Measurements from ENCODE around the gene CACNA1F. TPM values are rescaled to one million over a fixed set of nuclear protein-coding genes. Genes with fewer than 3 reads are reported as not detected.

CACNA1F gene
- total RNA-seq, 1 experiment from 2014 or later: 0.55 TPM

GRCh38 chrX:49266523-49267445 is 33.6 kb upstream of the CACNA1F start:
- Histone ChIP-seq H3K4me3 (ENCODE audit: insufficient read depth, low read depth, low read length) (no peak overlapping the region), H3K27me3 (ENCODE audit: control insufficient read depth, insufficient read depth, low read length) (no peaks in the 10 kb centered on the region), H3K36me3 (replicated peaks; ENCODE audit: control insufficient read depth, insufficient read depth, low read length) (peaks cover 2% of the 10 kb centered on the region; the same call in 1 of the 2 replicates)
- DNase-seq: no peak

- H3K36me3 ChIP-seq (replicated peaks; ENCODE audit: control insufficient read depth, insufficient read depth, low read length): no peaks in the 10 kb centered on the region
- no peak within 1 kb of the TSS for H3K4me3 ChIP-seq (ENCODE audit: insufficient read depth, low read depth, low read length)
- DNase-seq: no peak
- H3K27me3 ChIP-seq (ENCODE audit: control insufficient read depth, insufficient read depth, low read length): no peaks in the 10 kb centered on the region
Observed at GRCh38 chrX:49264460-49264859, 31.3 kb upstream of the CACNA1F start, which contains the start of gene FOXP3. FOXP3 (minus strand) TSS chrX:49264710; CDS start chrX:49258505, 6,205 bp downstream.

- DNase-seq: no peak
- H3K27me3 ChIP-seq (ENCODE audit: control insufficient read depth, insufficient read depth, low read length): no peaks in the 10 kb centered on the region
- H3K4me3 ChIP-seq (ENCODE audit: insufficient read depth, low read depth, low read length): no peak overlapping the region
- no peaks in the 10 kb centered on the region for H3K36me3 ChIP-seq (replicated peaks; ENCODE audit: control insufficient read depth, insufficient read depth, low read length)
Observed at GRCh38 chrX:49263631-49264030, 30.5 kb upstream of the CACNA1F start.

GRCh38 chrX:49262603-49263002 is 29.5 kb upstream of the CACNA1F start:
- Histone ChIP-seq H3K36me3 (replicated peaks; ENCODE audit: control insufficient read depth, insufficient read depth, low read length) (no peaks in the 10 kb centered on the region), H3K27me3 (ENCODE audit: control insufficient read depth, insufficient read depth, low read length) (no peaks in the 10 kb centered on the region), H3K4me3 (ENCODE audit: insufficient read depth, low read depth, low read length) (no peak overlapping the region)
- no peak for DNase-seq

- Histone ChIP-seq H3K36me3 (replicated peaks; ENCODE audit: control insufficient read depth, insufficient read depth, low read length) (no peaks in the 10 kb centered on the region), H3K4me3 (ENCODE audit: insufficient read depth, low read depth, low read length) (no peak overlapping the region), H3K27me3 (ENCODE audit: control insufficient read depth, insufficient read depth, low read length) (no peaks in the 10 kb centered on the region)
- DNase-seq: no peak
Observed at GRCh38 chrX:49260221-49260985, 27.3 kb upstream of the CACNA1F start.

GRCh38 chrX:49258749-49259124 is 25.6 kb upstream of the CACNA1F start:
- DNase-seq: no peak
- H3K4me3 ChIP-seq (ENCODE audit: insufficient read depth, low read depth, low read length): no peak overlapping the region
- no peaks in the 10 kb centered on the region for H3K36me3 ChIP-seq (replicated peaks; ENCODE audit: control insufficient read depth, insufficient read depth, low read length)
- no peaks in the 10 kb centered on the region for H3K27me3 ChIP-seq (ENCODE audit: control insufficient read depth, insufficient read depth, low read length)

GRCh38 chrX:49257846-49258748 is 25.0 kb upstream of the CACNA1F start:
- Histone ChIP-seq H3K27me3 (ENCODE audit: control insufficient read depth, insufficient read depth, low read length) (no peaks in the 10 kb centered on the region), H3K4me3 (ENCODE audit: insufficient read depth, low read depth, low read length) (no peak overlapping the region), H3K36me3 (replicated peaks; ENCODE audit: control insufficient read depth, insufficient read depth, low read length) (no peaks in the 10 kb centered on the region)
- DNase-seq: peak; percentile 38

- DNase-seq: peak; percentile 33
- Histone ChIP-seq H3K27me3 (ENCODE audit: control insufficient read depth, insufficient read depth, low read length) (no peaks in the 10 kb centered on the region), H3K36me3 (replicated peaks; ENCODE audit: control insufficient read depth, insufficient read depth, low read length) (no peaks in the 10 kb centered on the region), H3K4me3 (ENCODE audit: insufficient read depth, low read depth, low read length) (no peak overlapping the region)
Observed at GRCh38 chrX:49257074-49257790, 24.1 kb upstream of the CACNA1F start.

- Histone ChIP-seq H3K4me3 (ENCODE audit: insufficient read depth, low read depth, low read length) (no peak overlapping the region), H3K36me3 (replicated peaks; ENCODE audit: control insufficient read depth, insufficient read depth, low read length) (no peaks in the 10 kb centered on the region), H3K27me3 (ENCODE audit: control insufficient read depth, insufficient read depth, low read length) (no peaks in the 10 kb centered on the region)
- peak; percentile 28 for DNase-seq
Observed at GRCh38 chrX:49256268-49256995, 23.3 kb upstream of the CACNA1F start.

- H3K27me3 ChIP-seq (ENCODE audit: control insufficient read depth, insufficient read depth, low read length): no peaks in the 10 kb centered on the region
- no peaks in the 10 kb centered on the region for H3K36me3 ChIP-seq (replicated peaks; ENCODE audit: control insufficient read depth, insufficient read depth, low read length)
- no peak for DNase-seq
- no peak overlapping the region for H3K4me3 ChIP-seq (ENCODE audit: insufficient read depth, low read depth, low read length)
Observed at GRCh38 chrX:49254639-49255038, 21.5 kb upstream of the CACNA1F start.

GRCh38 chrX:49251325-49251724 is 18.2 kb upstream of the CACNA1F start:
- H3K27me3 ChIP-seq (ENCODE audit: control insufficient read depth, insufficient read depth, low read length): no peaks in the 10 kb centered on the region
- H3K36me3 ChIP-seq (replicated peaks; ENCODE audit: control insufficient read depth, insufficient read depth, low read length): no peaks in the 10 kb centered on the region
- H3K4me3 ChIP-seq (ENCODE audit: insufficient read depth, low read depth, low read length): no peak overlapping the region
- DNase-seq: peak; percentile 33

- Histone ChIP-seq H3K36me3 (replicated peaks; ENCODE audit: control insufficient read depth, insufficient read depth, low read length) (no peaks in the 10 kb centered on the region), H3K4me3 (ENCODE audit: insufficient read depth, low read depth, low read length) (no peak overlapping the region), H3K27me3 (ENCODE audit: control insufficient read depth, insufficient read depth, low read length) (no peaks in the 10 kb centered on the region)
- peak; percentile 42 for DNase-seq
Observed at GRCh38 chrX:49250578-49250977, 17.4 kb upstream of the CACNA1F start.

- peak; percentile 42 for DNase-seq
- Histone ChIP-seq H3K36me3 (replicated peaks; ENCODE audit: control insufficient read depth, insufficient read depth, low read length) (no peaks in the 10 kb centered on the region), H3K4me3 (ENCODE audit: insufficient read depth, low read depth, low read length) (no peak overlapping the region), H3K27me3 (ENCODE audit: control insufficient read depth, insufficient read depth, low read length) (no peaks in the 10 kb centered on the region)
Observed at GRCh38 chrX:49250066-49250465, 16.9 kb upstream of the CACNA1F start.

All from H7 (cell line).